HTR-8/SVneo (cell line): ENCODE results near the gene ITGA3.

Experiments
- DNase-seq: peaks from one replicate; pipeline ENCODE4 v3.0.0; 2011; ENCODE audit warnings: low spot score, mixed read lengths; ENCODE audit not compliant: insufficient read length
- FAIRE-seq: peaks from 2 replicates; lab custom pipeline; 2011; peaks lifted over from hg19 to GRCh38; lab: Jason Lieb, UNC

Gene ITGA3

GRCh38 chr17:50064253-50065001 is 8.5 kb downstream of the ITGA3 start:
- DNase-seq (peak; percentile 93), FAIRE-seq (peak; percentile 99)

- DNase-seq, result no peak
- no peak for FAIRE-seq
Observed at GRCh38 chr17:50065056-50065455, 9.1 kb downstream of the ITGA3 start.

- peak; percentile 46 for FAIRE-seq
- DNase-seq, result no peak
Observed at GRCh38 chr17:50066995-50067394, 11.1 kb downstream of the ITGA3 start.

- no peak for DNase-seq
- FAIRE-seq, result no peak
Observed at GRCh38 chr17:50067996-50068395, 12.1 kb downstream of the ITGA3 start.

- DNase-seq (no peak), FAIRE-seq (peak; percentile 52)
Observed at GRCh38 chr17:50070908-50071680, 15.2 kb downstream of the ITGA3 start.

GRCh38 chr17:50071692-50072091 is 15.8 kb downstream of the ITGA3 start:
- FAIRE-seq (peak; percentile 64), DNase-seq (no peak)

GRCh38 chr17:50072130-50072529 is 16.2 kb downstream of the ITGA3 start:
- DNase-seq, result no peak
- peak; percentile 58 for FAIRE-seq

GRCh38 chr17:50072925-50073324 is 17.0 kb downstream of the ITGA3 start:
- DNase-seq (no peak), FAIRE-seq (peak; percentile 20)

GRCh38 chr17:50074227-50074626 is 18.3 kb downstream of the ITGA3 start:
- no peak for DNase-seq
- no peak for FAIRE-seq

GRCh38 chr17:50075446-50076032 is 19.6 kb downstream of the ITGA3 start:
- FAIRE-seq, result peak; percentile 64
- no peak for DNase-seq

GRCh38 chr17:50076221-50076590 is 20.3 kb downstream of the ITGA3 start:
- DNase-seq (no peak), FAIRE-seq (no peak)

GRCh38 chr17:50076591-50077235 is 20.8 kb downstream of the ITGA3 start:
- DNase-seq, result no peak
- peak; percentile 67 for FAIRE-seq

- no peak for DNase-seq
- FAIRE-seq, result no peak
Observed at GRCh38 chr17:50078430-50078829, 22.5 kb downstream of the ITGA3 start.

- FAIRE-seq, result peak; percentile 83
- DNase-seq, result no peak
Observed at GRCh38 chr17:50079334-50080095, 23.6 kb downstream of the ITGA3 start.

- DNase-seq, result no peak
- FAIRE-seq, result no peak
Observed at GRCh38 chr17:50080096-50080480, 24.2 kb downstream of the ITGA3 start.

- FAIRE-seq, result peak; percentile 96
Observed at GRCh38 chr17:50080827-50081226, 24.9 kb downstream of the ITGA3 start.

GRCh38 chr17:50081757-50082156 is 25.8 kb downstream of the ITGA3 start:
- FAIRE-seq (peak; percentile 13), DNase-seq (no peak)

More at GRCh38 chr17:50080827-50081226, 24.9 kb downstream of the ITGA3 start:
- no peak for DNase-seq

GRCh38 chr17:50087246-50087911 is 31.5 kb downstream of the ITGA3 start:
- DNase-seq (peak; percentile 91), FAIRE-seq (peak; percentile 95)

GRCh38 chr17:50087912-50088405 is 32.0 kb downstream of the ITGA3 start:
- no peak for DNase-seq
- no peak for FAIRE-seq
